ENCODE data around the gene ERRFI1. TPM values are rescaled to one million over a fixed set of nuclear protein-coding genes. Genes with fewer than 3 reads are reported as not detected.

The ERRFI1 gene
- total RNA-seq, 1 donor from 2014 or later, result 44.8 TPM

GRCh38 chr1:8019229-8019620 lies 6.9 kb downstream of the ERRFI1 start:
- Histone ChIP-seq H3K4me2 (peak overlapping the region; percentile 83), H3K79me2 (ENCODE audit: low read depth) (peaks cover 93% of the 10 kb centered on the region), H3K36me3 (no peaks in the 10 kb centered on the region), H3K27ac (peak overlapping the region; percentile 83), H3K4me1 (peaks cover 88% of the 10 kb centered on the region), H3K4me3 (peak overlapping the region; percentile 31), H3K9me3 (ENCODE audit: low read depth) (no peaks in the 10 kb centered on the region), H4K20me1 (ENCODE audit: low read depth) (peaks cover 44% of the 10 kb centered on the region), H2AFZ (replicated peaks) (no peak overlapping the region), H3F3A (ENCODE audit: low read depth) (peaks cover 31% of the 10 kb centered on the region), H3K9ac (no peak overlapping the region), H3K27me3 (no peaks in the 10 kb centered on the region)
- H3K27me3 Mint-ChIP-seq (ENCODE audit: insufficient read depth, low read depth), result no peaks in the 10 kb centered on the region
- peak overlapping the region; percentile 96 for H3K27ac Mint-ChIP-seq
- no peak for TF ChIP-seq EZH2 (IDR thresholded peaks at IDR 0.05)
- no peak for TF ChIP-seq EZH2phosphoT487 (IDR thresholded peaks at IDR 0.05)
- no peak for TF ChIP-seq CTCF (IDR thresholded peaks at IDR 0.05)
- H3K36me3 Mint-ChIP-seq, result peaks cover 4% of the 10 kb centered on the region
- DNase-seq (ENCODE audit: low spot score), result no peak
- H3K4me3 Mint-ChIP-seq, result peak overlapping the region; percentile 68
- no peaks in the 10 kb centered on the region for H3K9me3 Mint-ChIP-seq
- peaks cover 88% of the 10 kb centered on the region for H3K4me1 Mint-ChIP-seq

- peaks cover 82% of the 10 kb centered on the region for H3K4me1 ChIP-seq
- no peaks in the 10 kb centered on the region for H3K9me3 ChIP-seq (ENCODE audit: low read depth)
- H3K9ac ChIP-seq, result no peak overlapping the region
- H3K27ac Mint-ChIP-seq, result peak overlapping the region; percentile 96
- H3K4me3 Mint-ChIP-seq, result peak overlapping the region; percentile 68
- H3K36me3 Mint-ChIP-seq, result peaks cover 10% of the 10 kb centered on the region
- peak overlapping the region; percentile 83 for H3K4me2 ChIP-seq
- H3F3A ChIP-seq (ENCODE audit: low read depth), result peaks cover 31% of the 10 kb centered on the region
- H3K79me2 ChIP-seq (ENCODE audit: low read depth), result peaks cover 91% of the 10 kb centered on the region
- peak overlapping the region; percentile 83 for H3K27ac ChIP-seq
- peak overlapping the region; percentile 38 for H3K4me3 ChIP-seq
- peak; percentile 89 for DNase-seq (ENCODE audit: low spot score)
- no peaks in the 10 kb centered on the region for H3K36me3 ChIP-seq
- TF ChIP-seq CTCF (IDR thresholded peaks at IDR 0.05) (no peak), EZH2phosphoT487 (IDR thresholded peaks at IDR 0.05) (no peak), EZH2 (IDR thresholded peaks at IDR 0.05) (no peak)
- no peaks in the 10 kb centered on the region for H3K9me3 Mint-ChIP-seq
- peaks cover 83% of the 10 kb centered on the region for H3K4me1 Mint-ChIP-seq
- no peaks in the 10 kb centered on the region for H3K27me3 Mint-ChIP-seq (ENCODE audit: insufficient read depth, low read depth)
- peaks cover 39% of the 10 kb centered on the region for H4K20me1 ChIP-seq (ENCODE audit: low read depth)
- no peaks in the 10 kb centered on the region for H3K27me3 ChIP-seq
- no peak overlapping the region for H2AFZ ChIP-seq (replicated peaks)
Observed at GRCh38 chr1:8018492-8019228, 7.4 kb downstream of the ERRFI1 start.

- Histone ChIP-seq H3K36me3 (no peaks in the 10 kb centered on the region), H2AFZ (replicated peaks) (no peak overlapping the region), H3K79me2 (ENCODE audit: low read depth) (peaks cover 83% of the 10 kb centered on the region), H3K27ac (peak overlapping the region; percentile 78), H4K20me1 (ENCODE audit: low read depth) (peaks cover 28% of the 10 kb centered on the region), H3K4me3 (peak overlapping the region; percentile 38), H3K4me1 (peaks cover 72% of the 10 kb centered on the region), H3K27me3 (no peaks in the 10 kb centered on the region), H3K4me2 (peak overlapping the region; percentile 83), H3F3A (ENCODE audit: low read depth) (peaks cover 31% of the 10 kb centered on the region), H3K9ac (no peak overlapping the region), H3K9me3 (ENCODE audit: low read depth) (no peaks in the 10 kb centered on the region)
- no peaks in the 10 kb centered on the region for H3K27me3 Mint-ChIP-seq (ENCODE audit: insufficient read depth, low read depth)
- TF ChIP-seq EZH2phosphoT487 (IDR thresholded peaks at IDR 0.05) (no peak), CTCF (IDR thresholded peaks at IDR 0.05) (no peak)
- H3K9me3 Mint-ChIP-seq, result no peaks in the 10 kb centered on the region
- DNase-seq (ENCODE audit: low spot score), result peak; percentile 48
- H3K36me3 Mint-ChIP-seq, result peaks cover 14% of the 10 kb centered on the region
- peak overlapping the region; percentile 98 for H3K27ac Mint-ChIP-seq
- H3K4me1 Mint-ChIP-seq, result peaks cover 73% of the 10 kb centered on the region
- H3K4me3 Mint-ChIP-seq, result peak overlapping the region; percentile 68
Observed at GRCh38 chr1:8017495-8018197, 8.5 kb downstream of the ERRFI1 start.
